A549 (cell line): ENCODE measurements around the gene ZNF785. TPM values are rescaled to one million over a fixed set of nuclear protein-coding genes. Genes with fewer than 3 reads are reported as not detected.

ENCODE experiments used
- ATAC-seq, 2 experiments: fragments of 200-7000 bp in 1 of 2; fragments of >200 bp in 1 of 2; cut with Nextera tagmentation in 1 of 2; cut with Tn5 transposase in 1 of 2; 3 replicates each; pipeline versions ENCODE4 v1.8.0 to v1.9.1; 2018 to 2020; ENCODE audit warnings: mild to moderate bottlenecking in 1 of 2, moderate library complexity in 1 of 2
- CTCF ChIA-PET: fragments of 300-600 bp; sonication (Branson Sonifier 250); formaldehyde crosslinking; extraction: SDS; loops from one replicate; lab custom pipeline; 2021; ENCODE audit warnings: antibody characterized with exemption, inconsistent platforms; lab: Yijun Ruan, JAX
- POLR2A ChIA-PET: fragments of 350-600 bp; formaldehyde crosslinking; extraction: SDS; loops from one replicate; lab custom pipeline; 2021; ENCODE audit warnings: antibody characterized with exemption, inconsistent platforms; lab: Yijun Ruan, JAX
- DNase-seq, 2 experiments: peaks; one replicate each; pipeline versions ENCODE4 v3.0.0 to v3.0.0-alpha.2; 2011 to 2016; ENCODE audit warnings: low read depth in 1 of 2, low spot score in 1 of 2
- FAIRE-seq: peaks from 2 replicates; lab custom pipeline; 2011; peaks lifted over from hg19 to GRCh38; lab: Jason Lieb, UNC
- H3K27ac ChIP-seq, 2 experiments: fragments of >200 bp; sonication (Bioruptor Twin); formaldehyde crosslinking; 3 replicates each; pipeline ENCODE4 v1.5.1; 2016 to 2017
- H3K4me1 ChIP-seq: fragments of >200 bp; sonication (Bioruptor Twin); formaldehyde crosslinking; 3 replicates; pipeline ENCODE4 v1.6.1; 2016
- H3K4me2 ChIP-seq: fragments of >200 bp; sonication (Bioruptor Twin); formaldehyde crosslinking; 3 replicates; pipeline ENCODE4 v1.6.1; 2016
- H3K4me3 ChIP-seq: fragments of >200 bp; sonication (Bioruptor Twin); formaldehyde crosslinking; 3 replicates; pipeline ENCODE4 v1.5.1; 2016
- H3K9me3 ChIP-seq: fragments of >200 bp; sonication (Bioruptor Twin); formaldehyde crosslinking; 3 replicates; pipeline ENCODE4 v1.6.1; 2016
- BHLHE40 ChIP-seq: IDR thresholded peaks from 2 replicates; pipeline ENCODE4 v1.6.1; 2012; ENCODE audit warnings: low read depth, low read length, inconsistent platforms
- CHD2 ChIP-seq: fragments of 150-350 bp; IDR thresholded peaks from 2 replicates; pipeline ENCODE4 v1.6.1; 2014; ENCODE audit warnings: low read length; ENCODE audit not compliant: partially characterized antibody
- CTCF ChIP-seq: fragments of >200 bp; sonication (Bioruptor Twin); formaldehyde crosslinking; IDR thresholded peaks from 3 replicates; pipeline ENCODE4 v1.5.1; 2016
- EP300 ChIP-seq, 2 experiments: fragments of >200 bp; sonication (Bioruptor Twin); formaldehyde crosslinking; IDR thresholded peaks; 2 replicates in 1 of 2; 3 replicates in 1 of 2; pipeline ENCODE4 v1.6.1; 2016 to 2017
- FOSL2 ChIP-seq, 2 experiments: fragments of 450-650 bp in 1 of 2; fragments of >200 bp in 1 of 2; sonication (Bioruptor Twin) in 1 of 2; formaldehyde crosslinking; IDR thresholded peaks; 2 replicates each; pipeline versions ENCODE4 v1.5.0 to v1.6.1; 2016 to 2020; ENCODE audit warnings: mild to moderate bottlenecking in 1 of 2, moderate library complexity in 1 of 2
- GATA3 ChIP-seq: IDR thresholded peaks from 2 replicates; pipeline ENCODE4 v1.6.1; 2012; ENCODE audit warnings: borderline replicate concordance
- HDAC2 ChIP-seq: fragments of 200-600 bp; sonication (generic); IDR thresholded peaks from 2 replicates; pipeline ENCODE4 v1.6.1; 2016
- HES2 ChIP-seq: fragments of >200 bp; sonication (Bioruptor Twin); formaldehyde crosslinking; IDR thresholded peaks from 2 replicates; pipeline ENCODE4 v1.6.1; 2016
- HEYL ChIP-seq: fragments of 250-450 bp; sonication (Bioruptor Pico); IDR thresholded peaks from 2 replicates; pipeline ENCODE4 v1.8.0; 2021; ENCODE audit warnings: mild to moderate bottlenecking, moderate library complexity
- HOXA7 ChIP-seq: fragments of 250-450 bp; sonication (Bioruptor Pico); IDR thresholded peaks from 2 replicates; pipeline ENCODE4 v1.5.0; 2020; ENCODE audit warnings: mild to moderate bottlenecking, moderate library complexity
- HOXB13 ChIP-seq: fragments of 250-450 bp; sonication (Bioruptor Pico); IDR thresholded peaks from 2 replicates; pipeline ENCODE4 v1.5.0; 2020; ENCODE audit warnings: low read depth, mild to moderate bottlenecking, moderate library complexity
- HOXB5 ChIP-seq: fragments of 250-450 bp; sonication (Bioruptor Pico); IDR thresholded peaks from 2 replicates; pipeline ENCODE4 v1.5.0; 2020; ENCODE audit warnings: mild to moderate bottlenecking, moderate library complexity
- JUN ChIP-seq, 2 experiments: fragments of >200 bp; sonication (Bioruptor Twin); formaldehyde crosslinking; IDR thresholded peaks; 2 replicates in 1 of 2; 3 replicates in 1 of 2; pipeline ENCODE4 v1.6.1; 2016 to 2017
- KDM5A ChIP-seq: fragments of 200-600 bp; sonication (generic); IDR thresholded peaks from 2 replicates; pipeline ENCODE4 v1.6.1; 2016; ENCODE audit warnings: antibody characterized with exemption, mild to moderate bottlenecking
- NPAS2 ChIP-seq: fragments of 250-450 bp; sonication (Bioruptor Pico); IDR thresholded peaks from 2 replicates; pipeline ENCODE4 v1.8.0; 2022; ENCODE audit warnings: mild to moderate bottlenecking, moderate library complexity, borderline replicate concordance
- NR3C1 ChIP-seq: fragments of >200 bp; sonication (Bioruptor Twin); formaldehyde crosslinking; IDR thresholded peaks from 3 replicates; pipeline ENCODE4 v1.6.1; 2017
- PHF8 ChIP-seq: fragments of 200-600 bp; sonication (generic); IDR thresholded peaks from 2 replicates; pipeline ENCODE4 v1.6.1; 2016; ENCODE audit warnings: low read depth, mild to moderate bottlenecking, antibody characterized with exemption, moderate library complexity, borderline replicate concordance
- RAD21 ChIP-seq, 2 experiments: fragments of >200 bp in 1 of 2; sonication (Bioruptor Twin) in 1 of 2; formaldehyde crosslinking in 1 of 2; IDR thresholded peaks in 1 of 2; conservative IDR thresholded peaks in 1 of 2; 2 replicates in 1 of 2; 3 replicates in 1 of 2; pipeline ENCODE4 v1.6.1; 2012 to 2018; ENCODE audit warnings: inconsistent platforms in 1 of 2
- RCOR1 ChIP-seq: fragments of 150-350 bp; IDR thresholded peaks from 2 replicates; pipeline ENCODE4 v1.6.1; 2014; ENCODE audit warnings: antibody characterized with exemption, low read length, low read depth
- REST ChIP-seq: fragments of 200-600 bp; sonication (generic); IDR thresholded peaks from 2 replicates; pipeline ENCODE4 v1.6.1; 2016; ENCODE audit warnings: antibody characterized with exemption, mild to moderate bottlenecking, moderate library complexity
- SREBF2 ChIP-seq: fragments of 450-650 bp; IDR thresholded peaks from 2 replicates; pipeline ENCODE4 v1.6.1; 2014; ENCODE audit warnings: mild to moderate bottlenecking, moderate library complexity
- TP53 ChIP-seq: fragments of 250-450 bp; sonication (Bioruptor Pico); IDR thresholded peaks from 2 replicates; pipeline ENCODE4 v1.5.0; 2021; ENCODE audit warnings: mild to moderate bottlenecking, moderate library complexity
- ZC3H11A ChIP-seq: fragments of 450-650 bp; IDR thresholded peaks from 2 replicates; pipeline ENCODE4 v1.6.1; 2014; ENCODE audit warnings: antibody characterized with exemption, mild to moderate bottlenecking
- ZFP36 ChIP-seq: fragments of 450-650 bp; IDR thresholded peaks from 2 replicates; pipeline ENCODE4 v1.6.1; 2014; ENCODE audit warnings: borderline replicate concordance; ENCODE audit not compliant: partially characterized antibody
- WGBS: methylation state at CpG from one replicate; pipeline ENCODE4 v1.1.6; 2017; ENCODE audit errors: missing lambda C conversion rate; 5-methylcytosine and 5-hydroxymethylcytosine counted together
- polyA plus RNA-seq, 4 experiments: library from polyadenylated mRNA; depleted of rRNA in 3 of 4; stranded (reverse); fragments of >200 nt; fragmentation: RNase III in 1 of 4; extraction: RNeasy Plus Mini Kit Qiagen cat#74134 plus additional on column Dnase treatment in 1 of 4; gene quantifications; 2 replicates in 3 of 4; 3 replicates in 1 of 4; pipeline ENCODE4 v1.2.3, GENCODE V29; 2011 to 2017
- TF ChIP-seq, protein P1 (sequence below): fragments of 150-350 bp; IDR thresholded peaks from 2 replicates; pipeline ENCODE4 v1.6.1; 2014; ENCODE audit warnings: low read depth, mild to moderate bottlenecking, low read length
- TF ChIP-seq, protein P2 (sequence below): fragments of >200 bp; sonication (Bioruptor Twin); formaldehyde crosslinking; IDR thresholded peaks from 3 replicates; pipeline ENCODE4 v1.6.1; 2016
- TF ChIP-seq, protein P3 (sequence below): IDR thresholded peaks from 2 replicates; pipeline ENCODE4 v1.6.1; 2012; ENCODE audit warnings: low read depth, borderline replicate concordance

Gene ZNF785
- polyA plus RNA-seq, 2 of the 4 experiments (the other 2 are of a cell fraction), result not detected

DNA sequence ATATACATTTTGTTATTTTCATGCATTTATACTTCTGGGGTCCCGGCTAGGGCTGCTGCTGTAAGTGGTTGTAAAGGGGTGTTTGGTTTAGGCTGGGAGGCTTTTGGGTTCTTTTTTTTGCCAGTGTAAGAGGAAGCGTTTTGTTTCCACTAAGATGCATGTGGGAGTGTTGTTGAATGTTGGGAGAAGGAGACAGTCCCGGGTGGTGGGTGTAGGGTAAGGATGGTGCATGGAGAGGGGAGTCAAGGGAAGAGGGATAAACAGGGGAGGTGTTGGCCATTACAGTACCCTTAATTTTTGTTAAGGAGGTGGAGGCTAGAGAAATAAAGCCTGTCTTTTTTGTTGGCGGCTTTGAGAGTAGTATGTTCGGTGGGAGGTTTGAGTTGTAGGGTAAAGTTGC, 42.4 kb downstream of the ZNF785 start:
- DNase-seq (no peak), ATAC-seq (no peak), FAIRE-seq (no peak)
- TF ChIP-seq KDM5A (no peak), NPAS2 (no peak), CTCF (no peak), HEYL (CRISPR knock-in tag) (no peak), PHF8 (no peak), RCOR1 (no peak), JUN (IDR thresholded peaks at IDR 0.05) (no peak), RAD21 (conservative IDR thresholded peaks at IDR 0.05 in 1 of 2, IDR thresholded peaks at IDR 0.05 in 1 of 2) (no peak), HOXA7 (CRISPR knock-in tag) (no peak), FOSL2 (IDR thresholded peaks at IDR 0.05) (no peak), FOSL2 (CRISPR knock-in tag; IDR thresholded peaks at IDR 0.05) (no peak), EP300 (IDR thresholded peaks at IDR 0.05) (no peak), HDAC2 (no peak), ZFP36 (no peak), HOXB5 (CRISPR knock-in tag) (no peak), NR3C1 (no peak), SREBF2 (no peak), ZC3H11A (no peak)
- TF ChIP-seq, protein P1, sequence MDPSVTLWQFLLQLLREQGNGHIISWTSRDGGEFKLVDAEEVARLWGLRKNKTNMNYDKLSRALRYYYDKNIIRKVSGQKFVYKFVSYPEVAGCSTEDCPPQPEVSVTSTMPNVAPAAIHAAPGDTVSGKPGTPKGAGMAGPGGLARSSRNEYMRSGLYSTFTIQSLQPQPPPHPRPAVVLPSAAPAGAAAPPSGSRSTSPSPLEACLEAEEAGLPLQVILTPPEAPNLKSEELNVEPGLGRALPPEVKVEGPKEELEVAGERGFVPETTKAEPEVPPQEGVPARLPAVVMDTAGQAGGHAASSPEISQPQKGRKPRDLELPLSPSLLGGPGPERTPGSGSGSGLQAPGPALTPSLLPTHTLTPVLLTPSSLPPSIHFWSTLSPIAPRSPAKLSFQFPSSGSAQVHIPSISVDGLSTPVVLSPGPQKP, result no peak
- TF ChIP-seq, protein P2, sequence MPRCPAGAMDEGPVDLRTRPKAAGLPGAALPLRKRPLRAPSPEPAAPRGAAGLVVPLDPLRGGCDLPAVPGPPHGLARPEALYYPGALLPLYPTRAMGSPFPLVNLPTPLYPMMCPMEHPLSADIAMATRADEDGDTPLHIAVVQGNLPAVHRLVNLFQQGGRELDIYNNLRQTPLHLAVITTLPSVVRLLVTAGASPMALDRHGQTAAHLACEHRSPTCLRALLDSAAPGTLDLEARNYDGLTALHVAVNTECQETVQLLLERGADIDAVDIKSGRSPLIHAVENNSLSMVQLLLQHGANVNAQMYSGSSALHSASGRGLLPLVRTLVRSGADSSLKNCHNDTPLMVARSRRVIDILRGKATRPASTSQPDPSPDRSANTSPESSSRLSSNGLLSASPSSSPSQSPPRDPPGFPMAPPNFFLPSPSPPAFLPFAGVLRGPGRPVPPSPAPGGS, result no peak
- POLR2A ChIA-PET, result no interaction called here
- no peak overlapping the region for H3K27ac ChIP-seq
- 79% methylated on average over 5 of the region's 5 CpGs for WGBS
- H3K4me1 ChIP-seq, result peaks cover 10% of the 10 kb centered on the region; the same call in 1 of the 3 replicates
- H3K9me3 ChIP-seq, result no peaks in the 10 kb centered on the region
- H3K4me3 ChIP-seq, result no peak overlapping the region
- CTCF ChIA-PET, result interaction anchor here (1.6 to 3.2 kb wide), 2 partner anchors 15 to 113 kb away, joined by 3 to 10 read pairs; partner anchors contain the start of genes DCTPP1 and ZNF764
- H3K4me2 ChIP-seq, result no peak overlapping the region

GRCh38 chr16:30541502-30542329, 43.8 kb downstream of the ZNF785 start:
- H3K4me1 ChIP-seq, result peaks cover 10% of the 10 kb centered on the region; the same call in 1 of the 3 replicates
- ATAC-seq, result peak; percentile 40 to 41; a peak in 3 of 6 replicates
- H3K27ac ChIP-seq, result no peak overlapping the region
- no peaks in the 10 kb centered on the region for H3K9me3 ChIP-seq
- no peak for FAIRE-seq
- H3K4me3 ChIP-seq, result no peak overlapping the region
- DNase-seq, result no peak
- POLR2A ChIA-PET, result interaction anchor here (2.9 kb wide), 1 partner anchor 17 kb away, joined by 9 read pairs; the partner anchor contains the start of gene ZNF764
- peak overlapping the region; percentile 33; the same call in 2 of the 3 replicates for H3K4me2 ChIP-seq
- 74% methylated on average over 10 of the region's 10 CpGs for WGBS
- CTCF ChIA-PET, result interaction anchor here (0.6 to 3.2 kb wide), 3 partner anchors 14 to 16 kb away, joined by 3 to 10 read pairs (median 6); partner anchors contain the start of gene ZNF764
- TF ChIP-seq HOXB13 (CRISPR knock-in tag) (no peak), TP53 (no peak), REST (no peak), HES2 (no peak), HOXA7 (CRISPR knock-in tag) (no peak), CHD2 (no peak), FOSL2 (IDR thresholded peaks at IDR 0.05) (no peak), FOSL2 (CRISPR knock-in tag; IDR thresholded peaks at IDR 0.05) (0 out of 2 replicates have a peak, but pooled peaks have one; percentile 26), BHLHE40 (no peak), GATA3 (no peak)
- TF ChIP-seq, protein P3, sequence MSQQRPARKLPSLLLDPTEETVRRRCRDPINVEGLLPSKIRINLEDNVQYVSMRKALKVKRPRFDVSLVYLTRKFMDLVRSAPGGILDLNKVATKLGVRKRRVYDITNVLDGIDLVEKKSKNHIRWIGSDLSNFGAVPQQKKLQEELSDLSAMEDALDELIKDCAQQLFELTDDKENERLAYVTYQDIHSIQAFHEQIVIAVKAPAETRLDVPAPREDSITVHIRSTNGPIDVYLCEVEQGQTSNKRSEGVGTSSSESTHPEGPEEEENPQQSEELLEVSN, result no peak
